ENCODE data around the gene GAS1. TPM values are rescaled to one million over a fixed set of nuclear protein-coding genes. Genes with fewer than 3 reads are reported as not detected.

Gene GAS1
- total and polyA plus RNA-seq, 2 donors (not counting 1 experiment from before 2014, with no cell fraction given) = 0.06 to 0.39 TPM

GRCh38 chr9:86902176-86902575, 45.1 kb downstream of the GAS1 start:
- no peak overlapping the region for H2AFZ ChIP-seq (ENCODE audit: insufficient read depth, low read depth, low read length, poor library complexity, severe bottlenecking)
- H3K9ac ChIP-seq (ENCODE audit: low read length) = no peak overlapping the region
- H3K27me3 Mint-ChIP-seq = peaks cover 35% of the 10 kb centered on the region
- peaks cover 0 to 9% (median 0%) of the 10 kb centered on the region in 3 donors for H3K9me3 ChIP-seq (ENCODE audit: control extremely low read depth in 1 of 3, control insufficient read depth in 2 of 3, insufficient read depth in 1 of 3, low read length in 2 of 3)
- intact Hi-C loops (cut with micrococcal nuclease) = no loop called here
- H3K27me3 ChIP-seq (replicated peaks in 1 of 4; ENCODE audit: control extremely low read depth in 1 of 4, control insufficient read depth in 3 of 4, insufficient read depth in 4 of 4, low read length in 3 of 4) = peaks cover 0 to 10% (median 0%) of the 10 kb centered on the region in 4 experiments
- no peaks in the 10 kb centered on the region for H3K4me1 ChIP-seq (ENCODE audit: control insufficient read depth in 2 of 2, insufficient read depth in 2 of 2, low read length in 2 of 2)
- no peak overlapping the region for H3K4me2 ChIP-seq (replicated peaks; ENCODE audit: low read depth, low read length, poor library complexity, severe bottlenecking)
- H3K36me3 ChIP-seq (replicated peaks in 1 of 2; ENCODE audit: control extremely low read depth in 1 of 2, control insufficient read depth in 1 of 2, extremely low read depth in 1 of 2, insufficient read depth in 2 of 2, low read length in 1 of 2) = no peaks in the 10 kb centered on the region
- no peaks in the 10 kb centered on the region for H4K20me1 ChIP-seq (ENCODE audit: control insufficient read depth, insufficient read depth, low read length, poor library complexity, severe bottlenecking)
- WGBS (ENCODE audit: insufficient coverage) = 17% methylated on average over 6 of the region's 8 CpGs
- ChIA-PET POLR2A (no interaction called here), CTCF (no interaction called here)
- TF ChIP-seq, protein P1, sequence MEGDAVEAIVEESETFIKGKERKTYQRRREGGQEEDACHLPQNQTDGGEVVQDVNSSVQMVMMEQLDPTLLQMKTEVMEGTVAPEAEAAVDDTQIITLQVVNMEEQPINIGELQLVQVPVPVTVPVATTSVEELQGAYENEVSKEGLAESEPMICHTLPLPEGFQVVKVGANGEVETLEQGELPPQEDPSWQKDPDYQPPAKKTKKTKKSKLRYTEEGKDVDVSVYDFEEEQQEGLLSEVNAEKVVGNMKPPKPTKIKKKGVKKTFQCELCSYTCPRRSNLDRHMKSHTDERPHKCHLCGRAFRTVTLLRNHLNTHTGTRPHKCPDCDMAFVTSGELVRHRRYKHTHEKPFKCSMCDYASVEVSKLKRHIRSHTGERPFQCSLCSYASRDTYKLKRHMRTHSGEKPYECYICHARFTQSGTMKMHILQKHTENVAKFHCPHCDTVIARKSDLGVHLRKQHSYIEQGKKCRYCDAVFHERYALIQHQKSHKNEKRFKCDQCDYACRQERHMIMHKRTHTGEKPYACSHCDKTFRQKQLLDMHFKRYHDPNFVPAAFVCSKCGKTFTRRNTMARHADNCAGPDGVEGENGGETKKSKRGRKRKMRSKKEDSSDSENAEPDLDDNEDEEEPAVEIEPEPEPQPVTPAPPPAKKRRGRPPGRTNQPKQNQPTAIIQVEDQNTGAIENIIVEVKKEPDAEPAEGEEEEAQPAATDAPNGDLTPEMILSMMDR (IDR thresholded peaks at IDR 0.05) = no peak
- no peak for TF ChIP-seq EZH2 (IDR thresholded peaks at IDR 0.05; ENCODE audit: borderline replicate concordance, insufficient read depth, low read depth, low read length, poor library complexity, severe bottlenecking)
- no peak overlapping the region for H3K27ac ChIP-seq (ENCODE audit: low read length in 2 of 2)
- H3K4me3 ChIP-seq (ENCODE audit: control extremely low read depth in 1 of 5, extremely low read depth in 1 of 5, insufficient read depth in 1 of 5, low read depth in 2 of 5, low read length in 4 of 5) = no peak overlapping the region
- H3K4me3 Mint-ChIP-seq = no peak overlapping the region
- H3K79me2 ChIP-seq (ENCODE audit: control insufficient read depth, insufficient read depth, low read length) = no peaks in the 10 kb centered on the region
- no peaks in the 10 kb centered on the region for H3K4me1 Mint-ChIP-seq
- DNase-seq (no peak), ATAC-seq (ENCODE audit: low read depth) (no peak)
- H3K9me3 Mint-ChIP-seq (ENCODE audit: insufficient read depth) = peaks cover 2% of the 10 kb centered on the region
- no peak overlapping the region for H3K27ac Mint-ChIP-seq

DNA sequence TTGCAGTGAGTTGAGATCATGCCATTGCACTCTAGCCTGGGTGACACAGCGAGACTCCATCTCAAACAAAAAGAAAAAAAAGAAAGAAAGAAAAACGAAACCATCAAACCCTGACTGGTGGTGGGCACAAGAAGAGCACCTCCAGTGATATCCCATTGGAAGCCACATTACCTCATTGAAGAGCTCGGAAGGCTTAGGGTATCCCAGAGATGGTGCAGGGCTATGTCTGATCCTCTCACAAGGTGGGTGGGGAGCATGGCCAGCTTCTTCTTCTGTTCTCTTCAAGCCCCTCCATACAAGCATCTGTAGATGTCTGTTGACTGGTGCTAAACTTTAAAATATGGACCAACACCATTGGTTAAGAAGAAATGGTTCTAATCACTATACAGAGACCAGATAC, 45.8 kb downstream of the GAS1 start:
- Histone ChIP-seq H3K4me3 (ENCODE audit: control extremely low read depth in 1 of 5, extremely low read depth in 1 of 5, insufficient read depth in 1 of 5, low read depth in 2 of 5, low read length in 4 of 5) (no peak overlapping the region), H2AFZ (ENCODE audit: insufficient read depth, low read depth, low read length, poor library complexity, severe bottlenecking) (no peak overlapping the region), H3K27ac (ENCODE audit: low read length in 2 of 2) (no peak overlapping the region), H3K79me2 (ENCODE audit: control insufficient read depth, insufficient read depth, low read length) (no peaks in the 10 kb centered on the region), H4K20me1 (ENCODE audit: control insufficient read depth, insufficient read depth, low read length, poor library complexity, severe bottlenecking) (no peaks in the 10 kb centered on the region), H3K4me1 (ENCODE audit: control insufficient read depth in 2 of 2, insufficient read depth in 2 of 2, low read length in 2 of 2) (no peaks in the 10 kb centered on the region), H3K9me3 (ENCODE audit: control extremely low read depth in 1 of 3, control insufficient read depth in 2 of 3, insufficient read depth in 1 of 3, low read length in 2 of 3) (peaks cover 0 to 9% (median 0%) of the 10 kb centered on the region in 3 donors), H3K4me2 (replicated peaks; ENCODE audit: low read depth, low read length, poor library complexity, severe bottlenecking) (no peak overlapping the region), H3K36me3 (replicated peaks in 1 of 2; ENCODE audit: control extremely low read depth in 1 of 2, control insufficient read depth in 1 of 2, extremely low read depth in 1 of 2, insufficient read depth in 2 of 2, low read length in 1 of 2) (no peaks in the 10 kb centered on the region), H3K27me3 (replicated peaks in 1 of 4; ENCODE audit: control extremely low read depth in 1 of 4, control insufficient read depth in 3 of 4, insufficient read depth in 4 of 4, low read length in 3 of 4) (peaks cover 0 to 10% (median 0%) of the 10 kb centered on the region in 4 experiments), H3K9ac (ENCODE audit: low read length) (no peak overlapping the region)
- DNase-seq (no peak), ATAC-seq (ENCODE audit: low read depth) (no peak)
- no peak overlapping the region for H3K4me3 Mint-ChIP-seq
- no peak overlapping the region for H3K27ac Mint-ChIP-seq
- ChIA-PET CTCF (no interaction called here), POLR2A (no interaction called here)
- TF ChIP-seq, protein P1 (IDR thresholded peaks at IDR 0.05) = no peak
- no peak for TF ChIP-seq EZH2 (IDR thresholded peaks at IDR 0.05; ENCODE audit: borderline replicate concordance, insufficient read depth, low read depth, low read length, poor library complexity, severe bottlenecking)
- H3K9me3 Mint-ChIP-seq (ENCODE audit: insufficient read depth) = no peaks in the 10 kb centered on the region
- intact Hi-C loops (cut with micrococcal nuclease) = no loop called here
- peaks cover 30% of the 10 kb centered on the region for H3K27me3 Mint-ChIP-seq
- no peaks in the 10 kb centered on the region for H3K4me1 Mint-ChIP-seq
- WGBS (ENCODE audit: insufficient coverage) = no CpG with 5 or more reads among the region's 3 CpGs

Measured in B cell (primary cell).